ENCODE results near the gene AGRN. TPM values are rescaled to one million over a fixed set of nuclear protein-coding genes. Genes with fewer than 3 reads are reported as not detected.
"Not testable (repeated sequence)": the region's sequence is repeated elsewhere in the genome, so short reads cannot be mapped to it uniquely, and the experiment has no call there.

Gene AGRN
- total RNA-seq, 1 donor from 2014 or later = 374 TPM

DNA sequence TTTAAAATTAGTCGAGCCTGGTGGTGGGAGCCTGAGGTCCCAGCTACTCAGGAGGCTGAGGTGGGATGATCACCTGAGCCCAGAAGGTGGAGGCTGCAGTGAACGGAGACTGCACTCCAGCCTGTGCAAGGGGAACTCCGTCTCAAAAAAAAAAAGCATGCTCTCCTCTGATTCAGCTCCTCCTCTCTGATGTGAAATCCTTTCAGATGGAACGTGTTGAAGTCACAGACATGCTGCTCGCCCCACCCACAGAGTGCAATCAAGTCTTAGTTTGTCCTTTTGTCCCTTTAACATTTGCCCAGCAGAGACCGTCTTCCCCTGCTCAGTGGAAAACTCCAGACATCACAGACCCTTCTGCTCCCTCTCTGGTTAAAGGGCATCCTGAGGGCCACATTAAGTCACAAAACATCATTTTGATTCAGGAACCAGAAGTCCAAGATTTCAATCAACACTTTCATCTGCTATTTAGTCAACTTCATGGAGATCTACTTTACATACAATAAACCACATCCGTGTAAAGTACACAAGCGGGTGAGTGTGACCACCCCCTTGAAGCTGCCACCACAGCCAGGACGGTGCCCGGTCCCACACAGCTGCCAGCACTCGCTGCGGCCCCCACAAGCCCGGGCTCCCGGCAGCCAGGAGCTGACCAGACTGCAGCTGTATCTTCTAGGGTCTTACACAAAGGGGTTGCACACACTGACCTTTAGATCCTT, 73.1 kb downstream of the AGRN start:
- H3K27me3 Mint-ChIP-seq (ENCODE audit: unreplicated experiment) = peaks cover 3% of the 10 kb centered on the region
- peak overlapping the region; percentile 27 for H3K27ac Mint-ChIP-seq (ENCODE audit: unreplicated experiment)
- peaks cover 4% of the 10 kb centered on the region for H3K36me3 Mint-ChIP-seq (ENCODE audit: low read depth, unreplicated experiment)

GRCh38 chr1:1093610-1093943, 73.7 kb downstream of the AGRN start:
- Mint-ChIP-seq H3K27ac (ENCODE audit: unreplicated experiment) (no peak overlapping the region), H3K27me3 (ENCODE audit: unreplicated experiment) (peaks cover 3% of the 10 kb centered on the region), H3K4me3 (ENCODE audit: unreplicated experiment) (no peak overlapping the region), H3K36me3 (ENCODE audit: low read depth, unreplicated experiment) (peaks cover 4% of the 10 kb centered on the region), H3K4me1 (ENCODE audit: unreplicated experiment) (no peaks in the 10 kb centered on the region), H3K9me3 (ENCODE audit: unreplicated experiment) (no peaks in the 10 kb centered on the region)
- no peak for TF ChIP-seq CTCF (IDR thresholded peaks at IDR 0.05; ENCODE audit: unreplicated experiment)
- no peak for DNase-seq (ENCODE audit: low spot score)

More for the DNA sequence above, 73.1 kb downstream of the AGRN start:
- no peak for TF ChIP-seq CTCF (IDR thresholded peaks at IDR 0.05; ENCODE audit: unreplicated experiment)
- Mint-ChIP-seq H3K4me3 (ENCODE audit: unreplicated experiment) (no peak overlapping the region), H3K4me1 (ENCODE audit: unreplicated experiment) (no peaks in the 10 kb centered on the region), H3K9me3 (ENCODE audit: unreplicated experiment) (no peaks in the 10 kb centered on the region)
- no peak for DNase-seq (ENCODE audit: low spot score)

DNA sequence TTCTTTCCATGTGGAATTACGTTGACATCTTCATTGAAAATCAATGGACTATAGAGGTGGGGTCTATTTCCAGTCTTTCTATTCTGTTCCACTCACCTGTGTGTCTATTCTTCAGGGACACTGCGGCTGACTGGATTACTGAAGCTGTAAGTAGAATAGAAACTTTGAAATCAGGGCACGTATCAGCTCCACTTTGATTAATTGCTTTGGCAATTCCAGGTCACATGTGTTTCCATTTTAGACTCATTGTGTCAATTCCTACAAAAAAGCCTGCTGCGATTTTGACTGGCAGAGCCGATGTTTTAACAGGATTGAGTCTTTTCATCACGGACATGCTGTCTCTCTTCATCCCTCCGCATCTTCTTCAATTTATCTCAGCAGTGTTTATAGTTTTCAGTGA, 75.1 kb downstream of the AGRN start:
- peaks cover 4% of the 10 kb centered on the region for H3K36me3 Mint-ChIP-seq (ENCODE audit: low read depth, unreplicated experiment)
- no peak for DNase-seq (ENCODE audit: low spot score)
- H3K4me1 Mint-ChIP-seq (ENCODE audit: unreplicated experiment) = no peaks in the 10 kb centered on the region
- TF ChIP-seq CTCF (IDR thresholded peaks at IDR 0.05; ENCODE audit: unreplicated experiment) = no peak
- no peak overlapping the region for H3K27ac Mint-ChIP-seq (ENCODE audit: unreplicated experiment)
- H3K27me3 Mint-ChIP-seq (ENCODE audit: unreplicated experiment) = no peaks in the 10 kb centered on the region
- H3K4me3 Mint-ChIP-seq (ENCODE audit: unreplicated experiment) = no peak overlapping the region
- H3K9me3 Mint-ChIP-seq (ENCODE audit: unreplicated experiment) = no peaks in the 10 kb centered on the region

DNA sequence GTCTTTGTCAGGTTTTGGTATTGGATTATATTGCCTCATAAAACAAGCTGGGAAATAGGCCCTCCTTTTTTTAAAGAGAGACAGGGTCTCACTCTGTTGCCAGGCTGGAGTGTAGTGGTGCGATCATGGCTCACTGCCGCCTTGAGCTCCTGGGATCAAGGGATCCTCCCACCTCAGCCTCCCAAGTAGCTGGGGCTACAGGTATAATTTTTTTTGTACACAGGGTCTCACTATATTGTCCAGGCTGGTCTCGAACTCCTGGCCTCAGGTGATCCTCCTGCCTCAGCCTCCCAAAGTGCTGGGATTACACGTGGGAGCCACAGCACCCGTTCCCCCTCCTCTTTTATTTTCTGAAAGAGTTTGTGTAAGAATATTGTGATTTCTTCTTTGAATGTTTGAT, 76.2 kb downstream of the AGRN start:
- not testable (repeated sequence) for H3K4me3 Mint-ChIP-seq (ENCODE audit: unreplicated experiment); H3K4me1 Mint-ChIP-seq (ENCODE audit: unreplicated experiment); H3K27ac Mint-ChIP-seq (ENCODE audit: unreplicated experiment)

GRCh38 chr1:1098681-1099421, 78.9 kb downstream of the AGRN start:
- no peaks in the 10 kb centered on the region for H3K9me3 Mint-ChIP-seq (ENCODE audit: unreplicated experiment)
- H3K27ac Mint-ChIP-seq (ENCODE audit: unreplicated experiment) = no peak overlapping the region
- H3K27me3 Mint-ChIP-seq (ENCODE audit: unreplicated experiment) = peaks cover 2% of the 10 kb centered on the region

More for the DNA sequence above, 76.2 kb downstream of the AGRN start:
- H3K27me3 Mint-ChIP-seq (ENCODE audit: unreplicated experiment); H3K36me3 Mint-ChIP-seq (ENCODE audit: low read depth, unreplicated experiment); DNase-seq (ENCODE audit: low spot score); H3K9me3 Mint-ChIP-seq (ENCODE audit: unreplicated experiment): not testable (repeated sequence)

More at GRCh38 chr1:1098681-1099421, 78.9 kb downstream of the AGRN start:
- no peak for DNase-seq (ENCODE audit: low spot score)
- no peak for TF ChIP-seq CTCF (IDR thresholded peaks at IDR 0.05; ENCODE audit: unreplicated experiment)
- no peak overlapping the region for H3K4me3 Mint-ChIP-seq (ENCODE audit: unreplicated experiment)
- no peaks in the 10 kb centered on the region for H3K4me1 Mint-ChIP-seq (ENCODE audit: unreplicated experiment)
- no peaks in the 10 kb centered on the region for H3K36me3 Mint-ChIP-seq (ENCODE audit: low read depth, unreplicated experiment)

Measured in endothelial cell (in vitro differentiated cells).